ENCODE data around the gene B3GAT3.
A peak's percentile ranks its signal among the peaks of the same experiment; 100 is the strongest.

DNA sequence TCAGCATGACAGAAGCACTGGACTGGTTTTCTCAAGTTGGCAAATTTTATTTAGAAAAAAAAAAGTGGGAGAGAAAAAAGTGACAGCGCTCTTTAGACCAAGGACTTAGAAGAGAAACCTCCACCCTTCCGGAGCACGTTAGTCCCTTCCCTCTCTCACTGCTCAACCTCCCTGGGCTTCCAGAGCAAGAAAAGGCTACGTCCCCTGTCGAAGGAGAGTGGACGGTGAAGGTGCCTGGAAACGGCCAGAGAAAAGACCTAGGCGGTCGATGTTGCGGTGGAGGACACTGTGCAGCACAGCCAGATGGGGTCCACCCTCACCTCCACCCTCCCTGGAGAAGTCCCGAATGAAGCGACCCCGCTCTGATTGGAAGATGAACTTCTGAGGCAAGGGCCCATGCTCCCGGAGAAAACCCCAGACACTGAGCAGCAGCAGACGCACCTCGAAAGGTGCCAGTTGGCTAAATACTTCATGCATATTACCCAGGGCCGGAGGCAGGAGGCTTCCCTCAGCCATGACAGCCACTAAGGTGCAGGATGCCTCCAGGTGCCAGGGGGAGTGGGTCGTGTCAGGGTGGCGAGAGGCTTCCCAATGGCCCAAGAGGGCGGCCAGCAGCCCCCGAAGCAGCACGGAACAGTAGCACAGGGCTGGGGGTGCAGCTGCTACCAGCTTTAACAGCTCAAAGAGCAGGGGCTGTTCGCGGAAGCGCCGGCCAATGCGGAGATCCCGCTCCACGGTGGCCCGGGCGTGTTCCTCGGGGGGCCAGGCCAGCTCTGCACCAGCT is 25.2 kb upstream of the B3GAT3 start:
- TF ChIP-seq YY1 (IDR thresholded peaks at IDR 0.05; ENCODE audit: low read depth, low read length) (no peak), POLR2A (IDR thresholded peaks at IDR 0.05; ENCODE audit: low read depth, low read length) (0 out of 2 replicates have a peak, but pooled peaks have one; percentile 14)
- TF ChIP-seq, protein P1, sequence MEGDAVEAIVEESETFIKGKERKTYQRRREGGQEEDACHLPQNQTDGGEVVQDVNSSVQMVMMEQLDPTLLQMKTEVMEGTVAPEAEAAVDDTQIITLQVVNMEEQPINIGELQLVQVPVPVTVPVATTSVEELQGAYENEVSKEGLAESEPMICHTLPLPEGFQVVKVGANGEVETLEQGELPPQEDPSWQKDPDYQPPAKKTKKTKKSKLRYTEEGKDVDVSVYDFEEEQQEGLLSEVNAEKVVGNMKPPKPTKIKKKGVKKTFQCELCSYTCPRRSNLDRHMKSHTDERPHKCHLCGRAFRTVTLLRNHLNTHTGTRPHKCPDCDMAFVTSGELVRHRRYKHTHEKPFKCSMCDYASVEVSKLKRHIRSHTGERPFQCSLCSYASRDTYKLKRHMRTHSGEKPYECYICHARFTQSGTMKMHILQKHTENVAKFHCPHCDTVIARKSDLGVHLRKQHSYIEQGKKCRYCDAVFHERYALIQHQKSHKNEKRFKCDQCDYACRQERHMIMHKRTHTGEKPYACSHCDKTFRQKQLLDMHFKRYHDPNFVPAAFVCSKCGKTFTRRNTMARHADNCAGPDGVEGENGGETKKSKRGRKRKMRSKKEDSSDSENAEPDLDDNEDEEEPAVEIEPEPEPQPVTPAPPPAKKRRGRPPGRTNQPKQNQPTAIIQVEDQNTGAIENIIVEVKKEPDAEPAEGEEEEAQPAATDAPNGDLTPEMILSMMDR (IDR thresholded peaks at IDR 0.05 in 2 of 3, conservative IDR thresholded peaks at IDR 0.05 in 1 of 3; ENCODE audit: control insufficient read depth in 2 of 3, extremely low read depth in 1 of 3, insufficient read depth in 1 of 3, low read depth in 3 of 3, low read length in 3 of 3): no peak
- TF ChIP-seq, protein P2, sequence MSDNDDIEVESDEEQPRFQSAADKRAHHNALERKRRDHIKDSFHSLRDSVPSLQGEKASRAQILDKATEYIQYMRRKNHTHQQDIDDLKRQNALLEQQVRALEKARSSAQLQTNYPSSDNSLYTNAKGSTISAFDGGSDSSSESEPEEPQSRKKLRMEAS (IDR thresholded peaks at IDR 0.05; ENCODE audit: low read depth, low read length): no peak
